ENCODE results near the gene CHST12.

The CHST12 gene

DNA sequence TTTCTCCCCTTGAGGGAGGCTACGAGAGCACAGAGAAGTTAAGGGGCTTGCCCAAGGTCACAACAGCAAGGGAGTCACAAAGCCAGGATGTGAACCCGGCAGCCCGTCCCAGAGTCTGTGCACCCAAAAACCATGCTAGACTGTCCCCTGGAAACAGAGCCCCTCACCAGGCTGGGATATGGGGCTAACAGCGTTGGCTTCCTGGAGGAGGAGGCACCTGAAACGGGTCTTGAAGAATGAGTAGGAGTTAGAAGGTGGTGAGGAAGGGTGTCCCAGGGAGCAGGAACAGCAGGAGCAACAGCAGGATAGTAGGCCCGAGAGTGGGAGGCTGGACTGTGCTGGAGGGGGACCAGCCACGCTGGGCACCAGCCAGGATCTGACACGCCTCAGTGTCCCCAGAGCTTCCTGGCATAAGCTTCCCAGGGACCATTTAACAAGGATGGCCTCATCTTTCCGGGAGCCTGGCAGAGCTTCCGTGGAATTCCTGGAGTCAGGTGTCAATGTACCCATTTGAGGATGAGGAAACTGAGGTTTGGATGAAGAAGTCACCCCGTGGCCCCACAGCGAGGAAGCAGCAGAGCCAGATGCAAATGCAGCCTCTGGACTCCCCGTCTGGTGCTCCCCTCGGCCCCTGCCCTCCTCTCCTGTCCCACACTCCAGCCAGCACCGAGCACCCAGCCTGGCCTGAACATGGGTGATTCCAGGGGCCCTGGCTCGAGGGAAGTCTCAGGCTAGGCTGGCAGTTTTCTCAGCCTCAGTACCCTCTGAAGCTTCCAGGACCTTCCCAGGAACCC lies 76.1 kb downstream of the CHST12 start:
- no peak for DNase-seq (ENCODE audit: low read depth)

DNA sequence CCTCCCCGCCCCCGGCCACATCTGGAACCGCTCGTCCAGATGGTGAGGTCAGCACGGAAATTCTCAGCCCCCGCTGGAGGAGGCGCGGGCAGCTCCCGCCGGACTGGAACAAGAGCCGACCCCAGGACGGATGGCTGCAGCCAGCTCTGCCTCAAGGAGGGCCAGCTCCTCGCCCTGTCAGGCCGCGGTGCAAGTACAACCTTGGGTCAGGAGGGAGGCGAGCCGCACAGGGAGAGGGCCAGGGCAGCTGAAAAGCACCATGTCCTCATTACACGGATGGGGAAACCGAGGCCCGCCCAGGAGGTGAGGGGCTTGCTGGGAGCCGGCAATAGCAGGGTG lies 76.6 kb downstream of the CHST12 start:
- no peak for DNase-seq (ENCODE audit: low read depth)

DNA sequence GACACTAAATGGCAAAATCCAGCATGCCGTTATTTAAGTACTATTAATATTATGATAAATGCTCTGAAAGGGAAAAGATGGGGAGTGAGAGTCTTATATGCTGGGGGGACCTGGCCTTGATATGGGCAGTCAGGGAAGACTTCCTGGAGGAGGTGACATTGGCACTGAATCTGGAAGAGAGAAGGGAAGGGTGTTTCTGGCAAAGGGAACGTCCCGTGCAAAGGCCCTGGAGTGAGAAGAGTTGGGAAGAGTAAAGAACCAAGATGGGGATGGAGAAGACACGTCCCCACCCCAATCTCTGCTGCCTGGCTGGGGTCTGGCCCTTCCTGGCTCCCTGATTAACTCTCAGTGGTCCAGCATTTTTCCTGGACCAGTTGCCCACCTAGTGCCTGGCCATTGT lies 77.8 kb downstream of the CHST12 start:
- no peak for DNase-seq (ENCODE audit: low read depth)

DNA sequence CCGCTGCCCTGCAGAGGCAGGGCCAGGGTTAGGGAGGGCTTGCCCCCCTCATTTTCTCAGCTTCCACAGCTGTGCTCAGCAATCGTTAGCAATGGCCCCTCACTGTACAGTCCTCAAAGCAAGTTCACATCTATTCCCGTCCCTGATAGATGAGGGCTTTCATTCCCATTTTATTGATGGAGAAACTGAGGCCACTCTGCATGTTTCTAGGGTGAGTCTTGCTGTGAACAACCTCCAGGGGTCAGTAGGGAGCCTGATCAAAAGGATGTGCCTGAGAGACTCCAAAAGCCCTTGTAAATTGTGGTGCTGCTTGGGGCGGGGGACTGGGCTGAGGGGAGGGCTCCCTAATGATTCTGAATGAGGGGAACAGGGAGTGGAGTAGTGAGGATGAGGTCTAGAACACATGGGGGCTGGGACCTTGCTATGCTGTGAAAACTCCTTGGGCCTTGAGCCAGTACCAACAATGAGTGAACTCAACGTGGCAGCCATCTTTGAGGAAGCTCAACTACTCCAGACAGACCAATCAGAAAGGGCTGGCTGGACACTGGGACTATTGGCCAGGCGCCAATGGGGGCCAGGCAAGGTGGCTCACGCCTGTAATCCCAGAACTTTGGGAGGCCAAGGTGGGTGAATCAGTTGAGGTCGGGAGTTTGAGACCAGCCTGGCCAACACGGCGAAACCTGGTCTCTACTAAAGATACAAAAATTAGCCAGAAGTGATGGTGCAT lies 79.5 kb downstream of the CHST12 start:
- DNase-seq (ENCODE audit: low read depth), result no peak

DNA sequence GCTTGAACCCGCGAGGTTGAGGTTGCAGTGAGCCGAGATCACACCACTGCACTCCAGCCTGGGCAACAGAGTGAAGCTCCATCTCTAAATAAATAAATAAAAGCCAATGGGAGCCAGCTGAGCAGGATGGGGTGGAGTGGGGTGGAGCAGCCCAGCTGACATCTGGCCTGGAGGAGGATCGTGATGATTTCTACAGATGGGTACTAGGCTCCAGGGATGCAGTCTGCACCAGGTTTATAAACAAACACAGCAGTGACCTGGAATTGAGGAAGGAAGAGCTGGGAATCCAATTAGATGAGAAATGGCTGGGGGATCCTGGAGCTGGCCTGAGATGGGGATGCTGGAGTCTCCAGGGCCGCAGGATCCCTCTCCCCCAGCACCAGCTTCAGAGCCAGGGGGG lies 80.1 kb downstream of the CHST12 start:
- DNase-seq (ENCODE audit: low read depth), result no peak

DNA sequence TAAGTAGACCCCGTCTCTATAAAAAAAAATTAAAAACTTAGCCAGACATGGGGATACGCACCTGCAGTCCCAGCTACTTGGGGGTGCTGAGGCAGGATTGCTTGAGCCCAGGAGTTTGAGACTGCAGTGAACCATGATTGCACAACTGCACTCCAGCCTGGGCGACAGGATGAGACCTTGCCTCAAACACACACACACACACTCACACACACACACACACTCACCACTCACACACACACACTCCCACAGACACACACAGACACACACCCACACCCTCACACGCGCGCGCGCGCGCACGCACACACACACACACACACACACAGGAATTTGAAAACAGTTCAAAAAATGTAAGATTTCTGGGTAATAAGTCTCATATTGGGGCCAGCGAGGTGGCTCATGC lies 81.5 kb downstream of the CHST12 start:
- no peak for DNase-seq (ENCODE audit: low read depth)

DNA sequence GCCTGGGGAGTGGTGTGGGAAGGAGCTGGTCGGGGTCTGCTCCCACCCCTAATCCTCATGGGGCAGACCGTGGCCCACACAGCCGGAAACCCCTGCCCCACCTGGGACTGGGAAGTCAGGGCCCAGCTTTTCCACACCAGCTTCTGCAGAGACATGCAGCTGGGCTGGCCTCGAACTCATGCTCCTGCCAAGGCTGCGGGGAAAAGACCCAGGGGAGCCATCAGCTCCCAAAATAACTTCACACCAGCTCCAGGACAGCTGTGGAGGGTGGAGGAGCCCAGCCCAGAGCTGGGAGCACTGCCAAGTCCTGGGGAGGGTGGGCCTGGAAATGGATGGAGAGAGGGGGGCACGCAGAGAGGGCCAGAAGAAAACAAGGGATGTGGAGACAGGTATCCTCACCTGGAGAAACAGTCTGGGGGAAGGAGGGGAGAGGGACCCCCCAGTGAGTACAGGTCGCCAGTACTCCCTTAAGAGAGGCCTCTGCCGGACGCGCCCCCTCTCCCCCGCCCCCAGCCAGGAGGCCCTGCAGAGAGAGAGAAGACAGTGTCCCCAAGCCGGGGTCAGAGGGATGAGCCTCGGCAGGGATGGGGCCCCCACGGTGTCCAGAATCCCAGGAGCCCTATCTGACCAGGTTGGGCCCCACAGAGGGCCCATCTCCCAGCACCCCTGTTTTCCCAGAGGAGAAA lies 84.3 kb downstream of the CHST12 start:
- DNase-seq (ENCODE audit: low read depth), result no peak

DNA sequence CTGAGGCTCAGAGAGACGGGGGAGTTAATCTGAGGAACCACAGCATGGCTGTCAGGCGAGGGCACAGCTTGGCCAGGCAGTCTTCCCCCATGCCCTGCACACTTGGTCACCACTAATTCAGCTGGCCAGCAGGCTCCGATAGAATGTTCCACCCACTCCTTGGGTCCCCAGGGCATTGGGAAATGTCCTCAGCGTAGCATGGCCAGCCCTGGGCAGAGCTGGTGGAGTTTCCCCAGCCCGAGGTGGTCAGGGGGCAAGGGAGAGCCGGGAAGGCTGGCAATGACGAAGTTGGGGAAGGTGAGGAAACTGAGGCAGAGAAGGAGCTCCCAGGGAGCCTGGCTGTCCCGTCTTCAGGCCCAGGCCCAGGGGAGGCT lies 84.8 kb downstream of the CHST12 start:
- no peak for DNase-seq (ENCODE audit: low read depth)

DNA sequence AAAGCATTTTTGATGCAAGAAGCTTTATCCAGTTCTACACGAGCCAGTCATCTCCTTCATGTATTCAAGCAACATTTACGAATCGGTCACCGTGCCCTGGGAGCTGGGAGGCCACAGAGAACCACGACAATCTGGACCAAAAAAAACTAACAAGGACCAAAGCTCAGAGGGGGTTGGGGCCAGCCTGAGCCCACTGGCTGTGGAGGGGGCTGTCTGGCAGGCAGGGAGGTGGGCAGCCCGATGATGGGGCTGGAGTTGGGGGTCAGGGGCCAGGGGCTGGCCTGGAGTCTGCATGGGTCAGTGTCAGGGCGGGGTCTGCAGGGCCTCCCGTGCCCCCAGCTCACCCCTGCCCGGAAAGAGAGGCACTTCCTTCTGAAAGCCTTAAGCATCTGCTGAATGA lies 85.3 kb downstream of the CHST12 start:
- DNase-seq (ENCODE audit: low read depth), result no peak

DNA sequence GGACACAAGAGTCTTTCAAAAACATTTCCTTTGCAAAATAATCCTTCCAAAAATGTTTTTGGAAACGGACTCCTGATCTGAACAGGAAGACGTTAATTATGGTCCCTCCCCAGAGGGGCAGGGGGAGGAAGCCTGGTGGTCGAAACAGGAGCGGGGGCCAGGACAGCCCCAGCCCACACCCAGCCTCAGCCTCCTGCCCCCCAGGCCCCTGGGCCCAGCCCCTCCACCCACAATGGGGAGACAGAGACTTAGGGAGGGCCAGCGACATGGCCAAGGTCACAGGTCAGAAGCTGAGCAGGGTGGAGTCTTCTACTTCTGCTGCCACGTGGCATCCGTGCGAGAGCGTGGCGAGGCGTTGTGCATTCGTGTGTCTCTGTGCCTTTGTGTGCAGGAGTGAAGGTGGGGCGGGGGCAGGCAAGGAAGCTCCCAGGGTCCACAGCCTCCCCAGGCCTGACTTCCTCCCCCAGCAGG lies 86.8 kb downstream of the CHST12 start:
- no peak for DNase-seq (ENCODE audit: low read depth)

DNA sequence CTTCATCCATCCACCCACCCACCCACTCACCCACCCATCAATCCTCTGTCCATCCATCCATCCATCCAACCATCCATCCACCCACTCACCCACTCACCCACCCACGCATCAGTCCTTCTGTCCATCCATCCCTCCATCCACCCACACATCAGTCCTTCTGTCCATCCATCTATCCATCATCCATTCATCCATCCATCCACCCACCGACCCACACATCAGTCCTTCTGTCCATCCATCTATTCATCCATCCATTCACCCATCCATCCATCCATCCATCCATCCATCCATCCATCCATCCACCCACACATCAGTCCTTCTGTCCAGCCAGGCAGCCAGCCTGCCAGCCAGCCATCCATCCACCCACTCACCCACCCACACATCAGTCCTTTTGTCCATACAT lies 88.6 kb downstream of the CHST12 start:
- DNase-seq (ENCODE audit: low read depth), result no peak

DNA sequence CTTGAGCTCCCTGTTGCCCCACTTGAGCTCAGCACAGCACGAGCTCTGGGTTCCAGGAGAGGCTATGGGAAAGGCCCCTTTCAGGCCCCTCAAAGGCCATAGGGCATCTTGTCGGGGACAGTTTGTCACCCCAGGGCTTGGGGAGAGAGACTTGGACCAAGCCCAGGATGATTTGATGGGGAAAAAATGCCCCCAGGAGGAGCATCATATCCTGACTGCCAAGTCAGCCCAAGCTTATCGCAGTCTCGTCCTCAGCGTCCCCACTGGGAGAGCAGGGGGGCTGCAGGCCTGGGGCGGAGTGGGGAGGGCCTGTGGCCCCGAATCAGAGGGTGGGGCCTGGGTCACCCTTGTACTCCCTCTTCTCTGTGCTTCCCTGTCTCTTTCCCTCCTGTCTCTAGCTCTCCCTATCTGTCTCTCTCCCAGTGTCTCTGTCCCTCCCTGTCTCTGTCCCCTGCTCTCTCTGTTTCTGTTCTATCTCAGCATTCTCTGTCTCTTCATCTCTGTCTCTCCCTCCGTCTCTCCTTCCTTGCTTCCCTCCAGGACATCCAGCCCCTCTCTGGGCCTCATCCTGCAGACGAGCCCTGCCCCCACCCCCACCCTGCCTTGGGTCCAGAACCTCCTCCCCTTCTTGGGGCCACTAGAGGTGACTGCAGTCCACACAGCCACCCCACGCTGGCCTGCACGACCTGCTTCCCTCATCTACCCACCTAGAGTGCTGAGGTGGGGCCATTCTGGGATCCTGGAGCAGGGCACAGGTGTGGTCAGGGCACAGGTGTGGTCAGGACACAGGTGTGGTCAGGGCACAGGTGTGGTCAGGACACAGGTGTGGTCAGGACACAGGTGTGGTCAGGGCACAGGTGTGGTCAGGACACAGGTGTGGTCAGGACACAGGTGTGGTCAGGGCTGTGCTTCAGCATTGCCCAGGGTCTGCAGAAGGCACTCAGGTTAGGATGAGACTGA lies 90.1 kb downstream of the CHST12 start:
- DNase-seq (ENCODE audit: low read depth), result no peak

DNA sequence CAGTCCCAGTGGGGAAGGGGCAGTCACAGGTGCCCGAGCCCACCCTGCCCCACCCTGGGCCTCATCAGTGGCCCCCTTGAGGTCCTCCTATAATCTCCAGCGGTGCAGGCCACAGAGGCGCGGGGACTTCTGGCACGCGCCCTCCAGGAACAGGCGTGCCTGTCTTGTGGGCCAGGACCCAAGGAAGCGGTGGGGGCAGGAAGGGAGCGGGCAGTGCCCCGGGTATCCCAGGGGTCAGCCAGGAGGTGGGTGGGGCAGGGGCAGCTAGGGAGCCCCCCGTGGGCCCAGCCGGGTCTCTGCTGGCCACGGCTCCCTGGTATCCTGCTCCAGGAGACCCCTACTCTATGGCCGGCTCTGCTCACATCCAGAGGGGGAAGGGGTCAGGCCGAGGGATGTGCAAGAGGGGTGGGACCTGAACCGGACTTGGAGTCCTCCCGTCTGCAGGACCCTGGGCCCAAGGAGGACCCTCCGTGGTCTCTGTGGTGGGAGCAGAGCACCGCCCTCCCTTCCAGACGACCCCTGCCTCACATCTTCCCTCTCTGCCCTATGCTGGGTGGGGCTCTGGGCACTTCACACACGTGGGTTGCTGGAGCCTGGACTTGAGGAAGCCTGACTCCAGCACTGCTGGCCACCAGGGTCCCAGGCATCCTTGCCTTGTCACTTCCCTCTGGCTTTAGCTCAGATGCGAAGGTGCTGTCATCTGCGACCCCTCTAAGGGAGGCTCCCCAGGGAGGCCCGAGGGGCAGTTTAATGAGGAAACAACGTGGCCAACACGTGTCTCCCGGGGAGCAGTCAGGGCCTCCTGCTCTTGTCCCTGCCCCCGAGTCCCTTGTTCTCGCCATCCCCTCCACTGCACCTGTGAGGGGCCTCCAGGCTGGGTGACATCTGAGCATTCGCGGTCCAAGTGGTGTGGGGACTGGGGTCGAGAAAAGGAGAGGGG lies 91.0 kb downstream of the CHST12 start:
- no peak for DNase-seq (ENCODE audit: low read depth)

DNA sequence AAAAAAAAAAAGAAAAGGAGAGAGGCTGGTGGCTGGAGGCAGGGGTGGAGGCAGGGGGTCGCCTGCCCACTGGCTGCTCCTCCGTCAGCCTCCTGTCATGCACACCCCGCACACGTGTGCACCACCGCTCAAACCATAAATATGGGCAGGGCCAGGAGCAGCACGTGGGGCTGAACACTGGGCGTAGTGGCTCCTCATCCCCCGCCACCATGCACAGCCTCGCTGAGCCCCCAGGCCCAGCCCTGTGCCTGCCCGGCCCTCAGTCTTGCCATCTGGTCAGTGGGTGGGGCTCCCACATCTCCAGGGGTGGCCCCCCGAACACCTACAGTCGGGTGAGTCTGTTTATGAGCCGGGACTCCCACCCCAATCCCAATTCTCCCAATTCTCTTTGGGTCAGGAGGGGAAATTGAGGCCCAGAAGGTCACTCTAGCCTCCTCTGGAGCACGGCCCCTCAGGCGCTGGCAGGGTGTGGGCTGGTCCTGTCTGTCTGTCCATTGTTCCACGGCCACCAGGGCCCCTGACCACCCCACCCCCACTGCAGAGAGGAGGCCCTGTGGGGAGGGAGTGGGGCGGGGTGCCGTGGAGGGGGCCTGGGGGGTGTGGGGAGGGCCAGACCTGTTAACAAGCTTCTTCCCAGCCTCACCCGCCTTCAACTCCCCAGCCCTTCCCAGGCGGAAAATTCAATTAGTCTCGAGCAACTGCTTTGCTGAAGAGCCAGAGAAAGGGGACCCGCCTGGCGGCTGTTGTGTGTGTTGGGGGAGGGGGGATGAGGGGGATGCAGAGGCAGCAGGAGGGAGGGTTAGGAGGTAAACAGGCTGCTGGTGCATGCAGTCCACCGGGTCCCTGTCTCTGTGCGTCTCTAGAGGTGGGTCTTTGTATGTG lies 92.2 kb downstream of the CHST12 start:
- DNase-seq (ENCODE audit: low read depth), result no peak

DNA sequence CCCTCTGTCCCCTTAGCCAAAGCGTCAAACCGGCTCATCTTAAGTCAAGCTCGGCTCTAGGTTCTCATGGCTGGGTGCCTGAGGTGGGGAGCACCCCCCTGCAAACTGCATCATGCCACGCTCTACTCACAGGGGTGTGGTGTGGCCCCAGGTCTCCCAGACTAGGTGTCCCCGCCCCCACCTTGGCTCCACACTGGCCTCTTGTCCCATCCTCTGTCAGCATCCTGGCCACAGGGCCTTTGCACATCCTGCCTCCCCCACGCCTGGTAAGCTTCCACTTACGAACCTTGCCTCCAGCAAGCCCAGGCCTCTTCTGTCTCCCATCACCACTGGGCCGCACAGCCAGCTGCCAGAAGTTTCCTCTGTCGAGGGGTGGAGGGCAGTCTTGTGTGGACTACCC lies 93.0 kb downstream of the CHST12 start:
- no peak for DNase-seq (ENCODE audit: low read depth)

DNA sequence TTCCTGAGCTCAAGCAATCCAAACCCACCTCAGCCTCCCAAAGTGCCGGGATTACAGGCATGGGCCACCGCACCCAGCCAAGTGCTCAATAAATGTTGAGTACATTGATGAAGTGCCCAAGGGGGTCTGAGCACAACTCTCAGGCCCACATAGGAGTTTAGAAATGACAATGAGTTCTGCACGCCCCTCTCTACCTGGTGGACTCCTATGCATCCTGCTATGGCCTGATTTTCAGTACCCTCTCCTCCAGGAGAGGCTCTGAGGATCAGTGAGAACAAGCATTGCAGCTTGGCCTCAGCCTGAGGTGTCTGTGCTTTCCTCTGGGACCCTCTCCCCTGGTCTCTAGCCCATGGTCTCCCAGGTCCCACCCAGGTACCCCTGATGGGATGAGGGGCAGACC lies 93.7 kb downstream of the CHST12 start:
- DNase-seq (ENCODE audit: low read depth), result no peak

DNA sequence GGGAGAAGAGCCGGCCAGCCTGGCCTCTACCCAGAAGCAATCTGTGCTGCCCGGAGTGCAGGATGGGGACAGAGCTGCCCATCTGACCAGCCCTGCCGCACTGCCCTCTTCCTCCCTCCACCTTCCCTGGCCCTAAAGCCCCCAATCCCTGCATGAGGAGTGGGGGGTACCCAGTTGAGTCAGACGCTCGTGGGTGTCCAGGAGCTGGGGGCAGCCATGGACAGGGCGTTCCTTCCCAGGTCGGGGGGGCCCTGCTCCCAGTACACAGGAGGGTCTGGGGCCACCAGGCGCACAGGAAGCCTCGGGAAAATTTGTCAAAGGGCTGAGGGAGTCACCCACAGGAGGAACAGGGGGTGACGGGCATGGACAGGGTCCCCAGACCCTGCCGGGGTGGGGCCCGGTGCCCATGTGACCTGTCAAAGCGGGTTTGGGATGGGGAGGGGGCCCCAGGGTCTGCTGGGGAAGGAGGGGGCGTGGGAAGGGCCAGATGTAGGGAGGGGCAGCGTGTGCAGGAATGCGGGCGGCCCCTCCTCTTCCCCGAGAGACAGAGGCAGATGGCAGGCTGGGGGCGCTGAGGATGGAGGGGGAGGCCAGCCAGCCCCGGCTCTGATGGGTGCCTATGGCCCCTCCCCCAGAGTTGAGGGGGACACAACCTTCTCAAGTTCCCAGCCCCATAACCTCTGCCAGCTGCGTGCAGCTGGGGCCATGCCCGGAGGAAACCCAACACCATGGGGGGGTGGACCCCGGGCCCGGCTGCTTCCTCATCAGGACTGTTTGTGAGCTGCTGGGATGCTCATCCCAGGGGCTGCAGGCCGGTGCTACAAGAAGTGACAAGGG lies 94.3 kb downstream of the CHST12 start:
- no peak for DNase-seq (ENCODE audit: low read depth)

All from CMK (cell line).